DND-41 (cell line): Measurements from ENCODE around the gene INPP5E.

Experiments used
- ATAC-seq: fragments of 200-7000 bp; cut with Tn5 transposase; 3 replicates; pipeline ENCODE4 v1.9.1; 2021; ENCODE audit warnings: low read depth; ENCODE audit not compliant: insufficient read depth
- DNase-seq: peaks from one replicate; pipeline ENCODE4 v3.0.0-alpha.2; 2020
- H2AFZ ChIP-seq: 2 replicates; pipeline ENCODE4 v1.6.0; 2012; ENCODE audit warnings: low read depth, low read length
- H3K27ac ChIP-seq: 2 replicates; pipeline ENCODE4 v1.5.1; 2012; ENCODE audit warnings: low read length, inconsistent platforms
- H3K27me3 ChIP-seq: fragments of 200-600 bp; sonication (generic); 2 replicates; pipeline ENCODE4 v1.6.0; 2012; ENCODE audit warnings: low read length, mild to moderate bottlenecking, inconsistent platforms; ENCODE audit not compliant: insufficient read depth, poor library complexity
- H3K36me3 ChIP-seq: 2 replicates; pipeline ENCODE4 v1.5.1; 2012; ENCODE audit warnings: low read length, inconsistent platforms; ENCODE audit not compliant: insufficient read depth
- H3K4me1 ChIP-seq: 2 replicates; pipeline ENCODE4 v1.5.1; 2012; ENCODE audit warnings: mild to moderate bottlenecking, low read length; ENCODE audit not compliant: insufficient read depth
- H3K4me2 ChIP-seq: 2 replicates; pipeline ENCODE4 v1.6.0; 2012; ENCODE audit warnings: mild to moderate bottlenecking, moderate library complexity, low read length, inconsistent platforms; ENCODE audit not compliant: insufficient read depth
- H3K4me3 ChIP-seq, 2 experiments: fragments of 200-600 bp in 1 of 2; shearing (Covaris generic) in 1 of 2; 2 replicates each; pipeline ENCODE4 v1.5.1; 2012 to 2016; ENCODE audit warnings: inconsistent platforms in 2 of 2, low read length in 2 of 2, mild to moderate bottlenecking in 2 of 2, low read depth in 1 of 2, moderate library complexity in 1 of 2
- H3K79me2 ChIP-seq: 2 replicates; pipeline ENCODE4 v1.6.0; 2012; ENCODE audit warnings: low read length, inconsistent platforms; ENCODE audit not compliant: insufficient read depth
- H3K9ac ChIP-seq: 2 replicates; pipeline ENCODE4 v1.6.0; 2012; ENCODE audit warnings: low read depth, mild to moderate bottlenecking, inconsistent platforms, low read length, moderate library complexity
- H3K9me3 ChIP-seq: 2 replicates; pipeline ENCODE4 v1.5.1; 2012; ENCODE audit warnings: low read length, moderate library complexity, mild to moderate bottlenecking, inconsistent platforms; ENCODE audit not compliant: insufficient read depth, severe bottlenecking
- H4K20me1 ChIP-seq: 2 replicates; pipeline ENCODE4 v1.6.0; 2012; ENCODE audit warnings: low read length; ENCODE audit not compliant: insufficient read depth
- CTCF ChIP-seq: IDR thresholded peaks from 2 replicates; pipeline ENCODE4 v1.5.1; 2012; ENCODE audit warnings: borderline replicate concordance, low read length, moderate library complexity, mild to moderate bottlenecking; ENCODE audit not compliant: poor library complexity, severe bottlenecking; ENCODE audit errors: extremely low read depth
- EZH2 ChIP-seq: IDR thresholded peaks from 3 replicates; pipeline ENCODE4 v1.6.1; 2012; ENCODE audit warnings: borderline replicate concordance, low read depth, mild to moderate bottlenecking, moderate library complexity, low read length, inconsistent platforms; ENCODE audit not compliant: severe bottlenecking

Gene INPP5E

GRCh38 chr9:136396219-136396515 lies 43.5 kb downstream of the INPP5E start:
- Histone ChIP-seq H3K4me1 (peaks cover 27% of the 10 kb centered on the region), H3K36me3 (peaks cover 69% of the 10 kb centered on the region), H4K20me1 (peaks cover 17% of the 10 kb centered on the region)

GRCh38 chr9:136395345-136396218 lies 44.1 kb downstream of the INPP5E start:
- no peak overlapping the region for H2AFZ ChIP-seq
- H3K4me3 ChIP-seq, result no peak overlapping the region
- no peaks in the 10 kb centered on the region for H3K27me3 ChIP-seq
- peaks cover 17% of the 10 kb centered on the region for H4K20me1 ChIP-seq
- no peak for ATAC-seq
- H3K36me3 ChIP-seq, result peaks cover 69% of the 10 kb centered on the region
- no peak overlapping the region for H3K27ac ChIP-seq
- peaks cover 26% of the 10 kb centered on the region for H3K79me2 ChIP-seq
- peaks cover 21% of the 10 kb centered on the region for H3K4me1 ChIP-seq
- H3K9me3 ChIP-seq, result no peaks in the 10 kb centered on the region
- no peak overlapping the region for H3K4me2 ChIP-seq
- no peak for DNase-seq
- TF ChIP-seq EZH2 (no peak), CTCF (no peak)
- no peak overlapping the region for H3K9ac ChIP-seq

More at GRCh38 chr9:136396219-136396515, 43.5 kb downstream of the INPP5E start:
- DNase-seq, result no peak
- H3K27me3 ChIP-seq, result no peaks in the 10 kb centered on the region
- no peak overlapping the region for H3K4me3 ChIP-seq
- peaks cover 26% of the 10 kb centered on the region for H3K79me2 ChIP-seq
- no peak overlapping the region for H3K27ac ChIP-seq
- no peak for ATAC-seq
- H3K9me3 ChIP-seq, result no peaks in the 10 kb centered on the region
- H2AFZ ChIP-seq, result no peak overlapping the region
- H3K4me2 ChIP-seq, result no peak overlapping the region
- TF ChIP-seq EZH2 (no peak), CTCF (no peak)
- no peak overlapping the region for H3K9ac ChIP-seq

- Histone ChIP-seq H3K4me1 (peaks cover 16% of the 10 kb centered on the region), H3K4me2 (no peak overlapping the region), H3K27me3 (no peaks in the 10 kb centered on the region), H3K9me3 (no peaks in the 10 kb centered on the region), H3K79me2 (peaks cover 26% of the 10 kb centered on the region), H3K27ac (no peak overlapping the region), H3K4me3 (no peak overlapping the region), H3K36me3 (peaks cover 70% of the 10 kb centered on the region), H3K9ac (no peak overlapping the region), H4K20me1 (peaks cover 18% of the 10 kb centered on the region), H2AFZ (no peak overlapping the region)
- ATAC-seq (no peak), DNase-seq (no peak)
- TF ChIP-seq EZH2 (no peak), CTCF (no peak)
Measured at GRCh38 chr9:136395020-136395340, 44.7 kb downstream of the INPP5E start.
